ENCODE results near the gene HLA-DRB1.
"Not testable (repeated sequence)": the region's sequence is repeated elsewhere in the genome, so short reads cannot be mapped to it uniquely, and the experiment has no call there.

HLA-DRB1 gene

GRCh38 chr6:32607263-32607987, 17.8 kb upstream of the HLA-DRB1 start:
- Histone ChIP-seq H3K27me3 (ENCODE audit: control insufficient read depth in 1 of 2, insufficient read depth in 2 of 2, low read length in 2 of 2) (no peaks in the 10 kb centered on the region), H3K4me3 (ENCODE audit: low read depth in 1 of 2, low read length in 2 of 2) (no peak overlapping the region), H3K9ac (ENCODE audit: low read length) (no peak overlapping the region), H3K9me3 (ENCODE audit: low read length) (no peaks in the 10 kb centered on the region), H3K27ac (ENCODE audit: low read depth, low read length) (no peak overlapping the region), H3K36me3 (ENCODE audit: insufficient read depth, low read length) (no peaks in the 10 kb centered on the region), H3K4me1 (ENCODE audit: insufficient read depth, low read length) (peaks cover 5% of the 10 kb centered on the region)

DNA sequence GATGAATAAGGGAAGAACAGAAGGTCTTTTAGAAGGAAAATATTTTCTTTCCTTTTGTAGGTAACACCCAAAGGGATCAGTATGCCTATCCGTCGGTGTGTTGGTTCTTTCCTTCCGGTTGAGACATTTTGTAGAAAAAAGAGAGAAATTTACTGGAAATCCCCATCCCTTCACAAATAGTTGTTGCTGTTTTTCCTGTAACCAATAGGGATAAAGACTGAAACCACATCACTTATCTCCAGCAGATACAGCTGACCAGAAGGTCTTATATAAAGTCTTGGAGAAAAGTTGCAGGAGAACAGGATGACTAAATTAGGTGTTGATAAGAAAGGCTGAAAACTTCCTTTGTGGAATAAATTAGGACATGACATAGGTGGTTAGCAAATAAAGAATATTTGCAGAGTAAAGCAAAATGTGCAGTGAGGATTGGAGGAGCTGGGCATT, 14.8 kb upstream of the HLA-DRB1 start:
- H3K36me3 ChIP-seq (ENCODE audit: insufficient read depth, low read length), result no peaks in the 10 kb centered on the region
- H3K9me3 ChIP-seq (ENCODE audit: low read length), result no peaks in the 10 kb centered on the region
- peaks cover 5% of the 10 kb centered on the region for H3K4me1 ChIP-seq (ENCODE audit: insufficient read depth, low read length)
- H3K27me3 ChIP-seq (ENCODE audit: control insufficient read depth in 1 of 2, insufficient read depth in 2 of 2, low read length in 2 of 2), result no peaks in the 10 kb centered on the region
- no peak overlapping the region for H3K27ac ChIP-seq (ENCODE audit: low read depth, low read length)
- no peak overlapping the region for H3K4me3 ChIP-seq (ENCODE audit: low read depth in 1 of 2, low read length in 2 of 2)
- H3K9ac ChIP-seq (ENCODE audit: low read length), result no peak overlapping the region

DNA sequence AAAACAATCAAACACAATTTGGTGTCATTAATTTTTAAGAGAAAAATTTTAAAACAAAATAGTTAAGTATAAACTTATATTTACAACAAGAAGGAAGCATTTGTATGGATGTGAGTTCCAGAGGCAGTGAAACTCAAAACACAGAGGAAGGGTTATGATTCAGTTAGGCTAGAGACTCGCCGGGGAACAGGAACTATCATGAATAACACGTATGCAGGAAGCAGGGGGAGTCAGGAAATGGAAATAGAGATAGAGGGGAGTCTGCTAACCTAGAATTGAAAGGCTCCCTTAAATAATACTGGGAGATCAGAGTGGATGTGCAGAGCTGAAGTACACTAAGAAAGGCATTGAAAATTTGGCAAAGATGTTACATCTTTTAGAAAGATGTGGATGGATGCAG, 14.2 kb upstream of the HLA-DRB1 start:
- H3K4me1 ChIP-seq (ENCODE audit: insufficient read depth, low read length), result peaks cover 5% of the 10 kb centered on the region
- H3K36me3 ChIP-seq (ENCODE audit: insufficient read depth, low read length), result no peaks in the 10 kb centered on the region
- no peak overlapping the region for H3K9ac ChIP-seq (ENCODE audit: low read length)
- H3K9me3 ChIP-seq (ENCODE audit: low read length), result no peaks in the 10 kb centered on the region
- H3K27me3 ChIP-seq (ENCODE audit: control insufficient read depth in 1 of 2, insufficient read depth in 2 of 2, low read length in 2 of 2), result no peaks in the 10 kb centered on the region
- no peak overlapping the region for H3K27ac ChIP-seq (ENCODE audit: low read depth, low read length)
- H3K4me3 ChIP-seq (ENCODE audit: low read depth in 1 of 2, low read length in 2 of 2), result no peak overlapping the region

- H3K4me1 ChIP-seq (ENCODE audit: insufficient read depth, low read length), result peaks cover 5% of the 10 kb centered on the region
- H3K27ac ChIP-seq (ENCODE audit: low read depth, low read length), result no peak overlapping the region
- H3K4me3 ChIP-seq (ENCODE audit: low read depth in 1 of 2, low read length in 2 of 2), result no peak overlapping the region
- H3K9ac ChIP-seq (ENCODE audit: low read length), result no peak overlapping the region
- H3K9me3 ChIP-seq (ENCODE audit: low read length), result no peaks in the 10 kb centered on the region
- no peaks in the 10 kb centered on the region for H3K27me3 ChIP-seq (ENCODE audit: control insufficient read depth in 1 of 2, insufficient read depth in 2 of 2, low read length in 2 of 2)
- H3K36me3 ChIP-seq (ENCODE audit: insufficient read depth, low read length), result no peaks in the 10 kb centered on the region
Observed at GRCh38 chr6:32603222-32603621, 13.6 kb upstream of the HLA-DRB1 start.

- peaks cover 5% of the 10 kb centered on the region for H3K4me1 ChIP-seq (ENCODE audit: insufficient read depth, low read length)
- H3K9me3 ChIP-seq (ENCODE audit: low read length), result no peaks in the 10 kb centered on the region
- no peak overlapping the region for H3K9ac ChIP-seq (ENCODE audit: low read length)
- H3K27me3 ChIP-seq (ENCODE audit: control insufficient read depth in 1 of 2, insufficient read depth in 2 of 2, low read length in 2 of 2), result no peaks in the 10 kb centered on the region
- no peak overlapping the region for H3K27ac ChIP-seq (ENCODE audit: low read depth, low read length)
- H3K4me3 ChIP-seq (ENCODE audit: low read depth in 1 of 2, low read length in 2 of 2), result no peak overlapping the region
- no peaks in the 10 kb centered on the region for H3K36me3 ChIP-seq (ENCODE audit: insufficient read depth, low read length)
Observed at GRCh38 chr6:32602383-32602782, 12.7 kb upstream of the HLA-DRB1 start.

DNA sequence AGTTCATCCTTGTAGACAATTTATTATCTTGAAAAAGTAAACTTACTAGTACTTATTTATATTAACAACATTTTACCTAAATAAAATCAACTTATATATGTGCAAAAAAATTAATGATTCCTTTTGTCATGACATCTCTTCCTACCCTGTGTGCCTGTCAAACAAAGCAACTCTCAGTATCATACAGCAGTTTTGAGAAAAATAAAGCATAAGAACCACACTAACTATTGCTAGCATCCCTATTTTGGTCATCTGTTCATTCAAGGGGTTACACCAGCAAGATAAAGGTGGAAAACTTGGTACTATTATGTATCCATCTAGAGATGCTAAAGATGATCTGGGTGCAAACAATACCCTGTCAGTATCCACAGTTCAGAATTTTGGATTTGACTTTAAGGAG, 7.4 kb upstream of the HLA-DRB1 start:
- Histone ChIP-seq H3K4me3 (ENCODE audit: low read depth in 1 of 2, low read length in 2 of 2) (no peak overlapping the region), H3K36me3 (ENCODE audit: insufficient read depth, low read length) (no peaks in the 10 kb centered on the region), H3K9ac (ENCODE audit: low read length) (no peak overlapping the region)

DNA sequence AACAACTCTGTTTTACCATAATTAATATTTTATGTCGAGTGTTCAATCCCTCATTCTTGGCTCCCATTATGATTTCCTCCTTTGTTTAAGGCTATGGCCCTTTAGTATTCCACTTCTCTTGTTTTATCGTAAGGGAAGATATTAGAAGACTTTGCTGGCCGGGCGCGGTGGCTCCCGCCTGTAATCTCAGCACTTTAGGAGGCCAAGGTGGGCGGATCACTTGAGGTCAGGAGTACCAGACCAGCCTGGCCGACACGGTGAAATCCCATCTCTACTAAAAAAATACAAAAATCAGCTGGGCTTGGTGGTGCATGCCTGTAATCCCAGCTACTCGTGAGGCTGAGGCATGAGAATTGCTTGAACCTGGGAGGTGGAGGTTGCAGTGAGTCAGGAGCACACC, 1.1 kb upstream of the HLA-DRB1 start:
- not testable (repeated sequence) for H3K36me3 ChIP-seq (ENCODE audit: insufficient read depth, low read length); H3K4me1 ChIP-seq (ENCODE audit: insufficient read depth, low read length); H3K9me3 ChIP-seq (ENCODE audit: low read length); H3K27me3 ChIP-seq (ENCODE audit: control insufficient read depth in 1 of 2, insufficient read depth in 2 of 2, low read length in 2 of 2); H3K4me3 ChIP-seq (ENCODE audit: low read depth in 1 of 2, low read length in 2 of 2); H3K27ac ChIP-seq (ENCODE audit: low read depth, low read length); H3K9ac ChIP-seq (ENCODE audit: low read length)

More for the DNA sequence above, 7.4 kb upstream of the HLA-DRB1 start:
- no peaks in the 10 kb centered on the region for H3K27me3 ChIP-seq (ENCODE audit: control insufficient read depth in 1 of 2, insufficient read depth in 2 of 2, low read length in 2 of 2)
- H3K4me1 ChIP-seq (ENCODE audit: insufficient read depth, low read length), result no peaks in the 10 kb centered on the region
- H3K9me3 ChIP-seq (ENCODE audit: low read length), result no peaks in the 10 kb centered on the region
- H3K27ac ChIP-seq (ENCODE audit: low read depth, low read length), result no peak overlapping the region

- Histone ChIP-seq H3K27ac (ENCODE audit: low read depth, low read length) (no peak overlapping the region), H3K4me1 (ENCODE audit: insufficient read depth, low read length) (no peaks in the 10 kb centered on the region), H3K27me3 (ENCODE audit: control insufficient read depth in 1 of 2, insufficient read depth in 2 of 2, low read length in 2 of 2) (no peaks in the 10 kb centered on the region), H3K4me3 (ENCODE audit: low read depth in 1 of 2, low read length in 2 of 2) (no peak overlapping the region), H3K9me3 (ENCODE audit: low read length) (no peaks in the 10 kb centered on the region), H3K36me3 (ENCODE audit: insufficient read depth, low read length) (no peaks in the 10 kb centered on the region), H3K9ac (ENCODE audit: low read length) (no peak overlapping the region)
Observed at GRCh38 chr6:32588156-32588555, 1.5 kb downstream of the HLA-DRB1 start.

DNA sequence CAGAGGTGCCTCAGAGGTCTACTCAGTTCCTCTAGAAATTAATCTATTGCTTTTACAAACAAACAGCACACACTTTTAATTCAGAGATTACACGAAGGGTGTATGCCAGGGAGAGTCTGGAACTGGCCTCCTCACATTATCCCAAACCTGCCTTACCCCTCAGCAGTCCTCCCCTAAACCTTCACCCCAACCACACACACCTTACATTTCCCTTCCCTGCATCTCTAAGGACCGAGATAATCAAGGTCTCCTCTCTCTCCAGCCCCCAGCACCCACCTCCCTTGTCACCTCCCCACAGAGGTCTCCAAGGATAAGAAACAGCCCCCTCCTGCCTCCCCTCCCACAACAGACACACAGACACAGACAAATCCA, 6.1 kb downstream of the HLA-DRB1 start:
- H3K9ac ChIP-seq (ENCODE audit: low read length), result no peak overlapping the region
- H3K4me3 ChIP-seq (ENCODE audit: low read depth in 1 of 2, low read length in 2 of 2), result no peak overlapping the region
- H3K4me1 ChIP-seq (ENCODE audit: insufficient read depth, low read length), result no peaks in the 10 kb centered on the region
- H3K36me3 ChIP-seq (ENCODE audit: insufficient read depth, low read length), result no peaks in the 10 kb centered on the region
- no peaks in the 10 kb centered on the region for H3K9me3 ChIP-seq (ENCODE audit: low read length)
- H3K27ac ChIP-seq (ENCODE audit: low read depth, low read length), result no peak overlapping the region
- no peaks in the 10 kb centered on the region for H3K27me3 ChIP-seq (ENCODE audit: control insufficient read depth in 1 of 2, insufficient read depth in 2 of 2, low read length in 2 of 2)

DNA sequence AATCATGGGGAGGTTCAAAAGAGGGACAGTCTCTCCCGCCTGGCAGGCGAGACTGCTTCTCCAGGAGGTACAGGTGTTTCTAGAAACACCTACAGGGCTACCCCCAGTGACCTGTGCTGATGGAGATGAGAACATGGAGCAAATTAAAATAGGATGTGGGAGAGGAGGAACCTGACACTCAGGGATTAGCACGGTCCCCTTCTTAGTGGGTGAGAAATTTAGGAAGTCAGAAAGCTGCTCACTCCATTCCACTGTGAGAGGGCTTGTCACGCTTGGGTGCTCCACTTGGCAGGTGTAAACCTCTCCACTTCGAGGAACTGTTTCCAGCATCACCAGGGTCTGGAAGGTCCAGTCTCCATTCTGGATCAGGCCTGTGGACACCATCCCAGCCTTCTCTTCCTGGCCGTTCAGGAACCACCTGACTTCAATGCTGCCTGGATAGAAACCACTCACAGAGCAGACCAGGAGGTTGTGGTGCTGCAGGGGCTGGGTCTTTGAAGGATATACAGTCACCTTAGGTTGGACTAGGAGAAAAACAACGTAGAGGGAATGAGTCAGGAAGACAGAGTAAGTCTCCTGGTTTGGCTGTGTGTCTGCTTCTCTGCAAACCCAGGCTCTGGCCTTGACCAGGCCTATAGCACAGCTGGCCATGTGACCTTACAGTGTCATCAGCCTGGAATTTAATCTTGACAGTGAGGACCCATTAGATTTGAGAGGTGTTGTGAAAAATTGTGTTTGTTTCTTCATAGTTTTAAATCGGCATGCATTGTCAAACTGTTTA, 8.1 kb downstream of the HLA-DRB1 start:
- Histone ChIP-seq H3K4me1 (ENCODE audit: insufficient read depth, low read length) (no peaks in the 10 kb centered on the region), H3K27ac (ENCODE audit: low read depth, low read length) (no peak overlapping the region), H3K9me3 (ENCODE audit: low read length) (no peaks in the 10 kb centered on the region)

GRCh38 chr6:32580593-32580992, 9.1 kb downstream of the HLA-DRB1 start:
- Histone ChIP-seq H3K4me1 (ENCODE audit: insufficient read depth, low read length) (no peaks in the 10 kb centered on the region), H3K27ac (ENCODE audit: low read depth, low read length) (no peak overlapping the region), H3K36me3 (ENCODE audit: insufficient read depth, low read length) (no peaks in the 10 kb centered on the region), H3K9me3 (ENCODE audit: low read length) (no peaks in the 10 kb centered on the region), H3K4me3 (ENCODE audit: low read depth in 1 of 2, low read length in 2 of 2) (no peak overlapping the region), H3K27me3 (ENCODE audit: control insufficient read depth in 1 of 2, insufficient read depth in 2 of 2, low read length in 2 of 2) (no peaks in the 10 kb centered on the region), H3K9ac (ENCODE audit: low read length) (no peak overlapping the region)

More for the DNA sequence above, 8.1 kb downstream of the HLA-DRB1 start:
- no peaks in the 10 kb centered on the region for H3K36me3 ChIP-seq (ENCODE audit: insufficient read depth, low read length)
- no peak overlapping the region for H3K4me3 ChIP-seq (ENCODE audit: low read depth in 1 of 2, low read length in 2 of 2)
- H3K9ac ChIP-seq (ENCODE audit: low read length), result no peak overlapping the region
- no peaks in the 10 kb centered on the region for H3K27me3 ChIP-seq (ENCODE audit: control insufficient read depth in 1 of 2, insufficient read depth in 2 of 2, low read length in 2 of 2)

- Histone ChIP-seq H3K9ac (ENCODE audit: low read length) (no peak overlapping the region), H3K4me3 (ENCODE audit: low read depth in 1 of 2, low read length in 2 of 2) (no peak overlapping the region), H3K36me3 (ENCODE audit: insufficient read depth, low read length) (no peaks in the 10 kb centered on the region), H3K9me3 (ENCODE audit: low read length) (no peaks in the 10 kb centered on the region), H3K4me1 (ENCODE audit: insufficient read depth, low read length) (no peaks in the 10 kb centered on the region), H3K27me3 (ENCODE audit: control insufficient read depth in 1 of 2, insufficient read depth in 2 of 2, low read length in 2 of 2) (no peaks in the 10 kb centered on the region), H3K27ac (ENCODE audit: low read depth, low read length) (no peak overlapping the region)
Observed at GRCh38 chr6:32578962-32579361, 10.7 kb downstream of the HLA-DRB1 start.

Measured in muscle layer of colon (tissue), 2 donors.